SW 1271 (cell line): ENCODE results near the gene SLC25A47.
"Not testable (repeated sequence)": the region's sequence is repeated elsewhere in the genome, so short reads cannot be mapped to it uniquely, and the experiment has no call there.

ENCODE experiments used
- DNase-seq, 2 experiments: peaks; one replicate each; lab custom pipeline; 2025; lab: John Stamatoyannopoulos, UW

Gene SLC25A47

GRCh38 chr14:100305324-100306100 lies 17.6 kb upstream of the SLC25A47 start:
- DNase-seq, result no peak

- DNase-seq, result peak; percentile 79 to 85
These were observed 16.8 kb upstream of the SLC25A47 start, which contains the start of gene SLC25A29 for GRCh38 chr14:100306101-100306997. Gene SLC25A29, minus strand, starts transcription at chr14:100306444. Its CDS starts 212 bp downstream, at chr14:100306232.

DNA sequence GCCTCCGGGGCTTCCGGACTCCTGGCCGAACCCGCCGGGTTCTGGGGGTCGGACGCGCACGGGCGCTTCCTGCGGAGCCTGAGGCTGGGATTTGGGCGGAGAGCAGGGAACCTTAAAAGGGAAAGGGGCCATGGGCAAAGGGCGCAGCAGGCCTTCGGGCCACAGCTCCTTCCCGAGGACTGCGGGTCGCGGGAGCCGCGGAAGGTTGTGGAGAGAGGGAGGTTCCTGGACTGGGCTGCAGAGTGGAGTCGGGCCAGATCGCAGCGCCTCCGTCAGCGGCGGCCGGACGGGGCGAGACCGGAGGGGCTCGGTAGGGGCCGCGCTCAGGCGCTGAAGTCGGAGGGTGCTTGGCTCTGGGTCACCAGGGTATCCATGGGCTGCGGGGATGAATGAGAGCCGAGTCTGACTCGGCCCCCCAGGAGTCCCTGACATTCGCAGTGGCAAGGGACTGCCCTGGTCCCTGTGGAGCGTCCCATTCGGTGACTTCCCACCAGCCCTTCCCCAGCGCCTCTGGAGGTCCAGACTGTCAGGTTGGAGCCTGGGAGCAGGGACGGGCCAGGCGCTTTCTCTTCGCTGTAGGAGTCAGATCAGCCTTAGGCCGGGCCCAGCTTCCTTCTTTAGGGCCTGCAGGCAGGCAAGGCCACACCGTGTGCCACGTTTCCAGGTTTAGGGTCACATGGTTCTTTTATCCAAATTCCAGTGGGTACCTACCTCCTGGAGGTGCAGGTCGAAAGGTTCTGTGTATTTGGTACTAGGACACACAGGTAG lies 16.0 kb upstream of the SLC25A47 start:
- no peak for DNase-seq

- DNase-seq, result no peak
These were observed 15.2 kb upstream of the SLC25A47 start for GRCh38 chr14:100307766-100308426.

DNA sequence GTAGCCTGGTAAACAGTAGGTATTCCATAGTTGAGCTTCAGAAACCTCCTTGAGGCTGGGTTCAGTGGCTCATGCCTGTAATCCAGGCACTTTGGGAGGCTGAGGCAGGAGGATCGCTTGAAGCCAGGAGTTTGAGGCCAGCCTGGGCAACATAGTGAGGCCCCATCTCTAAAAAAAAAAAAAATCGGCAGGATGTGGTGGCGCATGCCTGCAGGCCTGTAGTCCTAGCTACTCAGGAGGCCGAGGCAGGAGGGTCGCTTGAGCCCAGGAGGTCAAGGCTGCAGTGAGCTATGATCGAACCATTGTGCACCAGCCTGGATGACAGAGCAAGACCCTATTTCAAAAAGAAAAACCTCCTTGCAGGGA lies 14.7 kb upstream of the SLC25A47 start:
- not testable (repeated sequence) for DNase-seq

GRCh38 chr14:100309028-100309737 lies 14.0 kb upstream of the SLC25A47 start:
- DNase-seq, result no peak

DNA sequence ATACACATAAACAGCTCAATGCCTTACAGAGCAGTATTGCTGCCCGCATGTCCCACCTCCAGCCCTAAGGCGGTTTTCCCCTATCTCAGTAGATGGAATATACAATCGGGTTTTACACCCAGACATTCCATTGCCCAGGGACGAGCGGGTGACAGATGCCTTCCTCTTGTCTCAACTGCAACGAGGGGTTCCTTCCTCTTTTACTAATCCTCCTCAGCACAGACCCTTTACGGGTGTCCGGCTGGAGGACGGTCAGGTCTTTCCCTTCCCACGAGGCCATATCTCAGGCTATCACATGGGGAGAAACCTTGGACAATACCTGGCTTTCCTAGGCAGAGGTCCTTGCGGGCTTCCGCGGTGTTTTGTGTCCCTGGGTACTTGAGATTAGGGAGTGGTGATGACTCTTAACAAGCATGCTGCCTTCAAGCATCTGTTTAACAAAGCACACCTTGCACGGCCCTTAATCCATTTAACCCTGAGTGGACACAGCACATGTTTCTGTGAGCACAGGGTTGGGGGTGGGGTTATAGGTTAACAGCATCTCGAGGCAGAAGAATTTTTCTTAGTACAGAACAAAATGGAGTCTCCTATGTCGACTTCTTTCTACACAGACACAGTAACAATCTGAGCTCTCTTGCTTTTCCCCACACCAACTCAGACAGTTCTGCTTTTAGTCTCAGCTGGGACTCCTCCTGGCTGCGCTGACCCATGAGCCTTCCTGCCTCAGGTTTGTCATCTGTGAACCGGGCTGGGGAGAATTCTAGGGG lies 10.8 kb upstream of the SLC25A47 start:
- DNase-seq, result not testable (repeated sequence)

DNA sequence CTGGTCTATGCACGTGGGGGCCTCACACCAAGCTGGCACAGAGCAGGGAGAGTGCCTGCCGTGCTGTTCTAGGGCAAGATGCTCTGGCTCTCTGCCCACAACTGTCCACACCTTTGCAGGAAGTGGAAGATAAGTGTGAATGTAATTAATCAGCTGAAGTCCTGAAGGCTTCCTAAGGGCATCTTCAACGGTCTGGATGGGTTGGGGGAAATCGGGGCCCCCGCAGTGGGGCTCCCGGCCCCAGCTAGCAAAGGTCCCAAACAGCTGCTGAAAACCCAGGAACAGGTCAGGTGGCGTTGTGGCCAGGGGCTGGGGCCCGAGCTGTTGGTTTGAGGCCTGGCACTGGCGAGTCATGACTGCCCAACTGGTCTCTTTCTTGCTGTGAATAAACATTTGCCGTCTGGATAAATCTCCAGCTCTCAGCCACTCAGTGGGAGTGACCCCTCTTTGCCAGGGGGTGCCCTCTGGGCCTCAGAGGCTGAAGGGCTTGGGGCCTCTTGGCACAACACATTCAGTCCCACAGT lies 10.2 kb upstream of the SLC25A47 start:
- DNase-seq, result no peak

- no peak for DNase-seq
These were observed 9.5 kb upstream of the SLC25A47 start for GRCh38 chr14:100313464-100314230.

GRCh38 chr14:100314724-100315123 lies 8.4 kb upstream of the SLC25A47 start:
- DNase-seq, result no peak

- DNase-seq, result no peak
These were observed 5.8 kb upstream of the SLC25A47 start for GRCh38 chr14:100317389-100317788.

DNA sequence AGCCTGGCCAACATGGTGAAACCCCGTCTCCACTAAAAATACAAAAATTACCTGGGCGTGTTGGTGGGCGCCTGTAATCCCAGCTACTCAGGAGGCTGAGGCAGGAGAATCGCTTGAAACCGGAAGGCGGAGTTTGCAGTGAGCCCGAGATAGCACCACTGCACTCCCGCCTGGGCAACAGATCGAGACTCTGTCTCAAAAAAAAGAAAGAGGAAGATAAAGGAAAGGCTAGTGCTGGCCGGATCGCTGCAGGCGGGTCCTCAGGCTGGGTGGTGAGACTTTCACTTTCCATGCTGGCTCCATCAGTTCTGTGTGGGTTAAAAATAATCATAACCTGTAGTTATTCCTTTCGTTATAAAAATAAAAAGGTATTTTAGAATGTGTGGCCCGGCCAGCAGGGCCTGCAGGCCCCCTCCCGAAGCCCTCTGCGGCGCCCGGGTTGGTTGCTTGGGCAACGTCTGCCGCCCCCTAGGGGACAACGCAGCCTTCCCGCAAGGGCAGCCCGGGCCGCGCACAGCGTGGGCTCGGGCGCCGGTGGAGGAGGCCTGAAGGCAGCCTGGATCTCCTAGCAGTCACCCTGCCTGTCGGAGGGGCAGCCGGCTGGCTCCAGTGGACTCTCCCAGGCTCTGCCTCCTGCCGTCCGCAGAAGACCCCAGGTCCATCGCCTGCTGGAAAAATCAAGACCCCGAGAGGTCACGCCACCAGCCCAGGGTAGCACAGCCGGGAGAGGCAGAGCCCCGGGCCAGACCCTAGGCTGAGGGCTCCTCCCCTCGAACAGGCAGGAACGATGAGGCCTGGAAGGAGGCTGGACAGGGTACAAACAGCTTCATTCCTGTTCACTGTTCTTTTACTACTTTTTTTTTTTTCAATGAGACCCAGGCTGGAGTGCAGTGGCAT lies 5.0 kb upstream of the SLC25A47 start:
- DNase-seq, result no peak

DNA sequence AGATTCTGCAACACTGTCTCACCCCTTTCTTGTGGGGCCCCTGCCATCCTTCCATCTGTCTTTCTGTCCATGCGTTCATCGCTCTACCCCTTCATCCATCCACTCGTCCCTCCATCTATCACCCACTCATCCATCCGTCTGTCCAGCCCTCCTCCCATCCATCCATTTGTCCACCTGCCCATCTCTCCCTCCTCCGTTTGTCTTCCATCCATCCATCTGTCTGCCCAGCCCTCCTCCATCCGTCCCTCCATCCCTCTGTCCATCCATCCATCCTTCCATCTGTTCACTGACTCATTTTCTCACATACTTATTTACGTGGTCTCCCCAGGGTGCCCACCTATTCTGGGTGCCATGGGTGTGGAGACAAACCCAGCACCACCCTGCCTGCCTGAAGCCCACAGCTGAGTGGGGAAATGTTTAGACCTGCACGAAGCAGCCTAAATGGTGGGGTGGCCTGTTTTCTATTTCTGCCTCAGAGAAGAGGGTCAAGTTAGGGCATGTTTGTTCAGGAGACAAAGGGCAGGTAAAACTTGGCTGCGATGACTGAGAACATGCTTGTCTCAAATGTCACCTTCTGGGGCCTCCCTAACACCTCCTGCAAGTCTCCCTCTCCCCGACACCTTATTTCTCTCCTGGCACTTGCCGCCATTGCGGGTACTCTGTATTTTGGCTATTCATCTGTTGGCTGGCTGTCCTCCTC lies 2.8 kb upstream of the SLC25A47 start:
- DNase-seq, result no peak

DNA sequence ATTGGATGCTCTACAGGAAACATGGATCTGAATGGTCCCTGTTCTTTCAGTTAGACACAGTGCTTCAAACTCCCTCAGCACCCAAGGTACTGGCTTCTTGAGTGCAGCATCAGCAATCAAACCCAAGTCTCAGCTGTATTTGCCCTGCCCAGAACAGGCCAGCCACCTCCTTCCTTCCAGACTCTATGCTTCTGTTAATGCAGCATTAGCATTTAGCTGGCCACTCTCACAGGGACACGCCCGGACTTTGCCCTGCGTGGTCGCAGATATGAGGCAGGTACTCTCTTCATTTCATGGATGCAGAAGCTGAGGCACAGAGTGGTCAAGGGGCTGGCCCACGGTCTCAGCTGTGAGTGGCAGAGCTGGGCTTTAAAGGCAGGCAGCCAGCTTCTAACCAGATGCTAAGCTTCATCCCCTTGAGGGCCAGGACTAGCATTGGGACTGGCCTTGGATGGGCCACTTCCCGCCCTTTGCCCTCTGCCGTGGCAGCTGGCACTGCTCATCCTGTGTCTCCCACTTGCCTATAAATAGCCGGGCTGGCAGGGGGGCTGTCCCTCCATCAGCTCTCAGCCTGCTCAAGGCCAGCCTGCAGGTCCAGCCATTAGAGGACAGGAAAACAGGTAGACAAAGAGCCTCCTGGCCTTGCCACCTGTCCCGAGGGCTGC lies 1.5 kb upstream of the SLC25A47 start:
- DNase-seq, result no peak

DNA sequence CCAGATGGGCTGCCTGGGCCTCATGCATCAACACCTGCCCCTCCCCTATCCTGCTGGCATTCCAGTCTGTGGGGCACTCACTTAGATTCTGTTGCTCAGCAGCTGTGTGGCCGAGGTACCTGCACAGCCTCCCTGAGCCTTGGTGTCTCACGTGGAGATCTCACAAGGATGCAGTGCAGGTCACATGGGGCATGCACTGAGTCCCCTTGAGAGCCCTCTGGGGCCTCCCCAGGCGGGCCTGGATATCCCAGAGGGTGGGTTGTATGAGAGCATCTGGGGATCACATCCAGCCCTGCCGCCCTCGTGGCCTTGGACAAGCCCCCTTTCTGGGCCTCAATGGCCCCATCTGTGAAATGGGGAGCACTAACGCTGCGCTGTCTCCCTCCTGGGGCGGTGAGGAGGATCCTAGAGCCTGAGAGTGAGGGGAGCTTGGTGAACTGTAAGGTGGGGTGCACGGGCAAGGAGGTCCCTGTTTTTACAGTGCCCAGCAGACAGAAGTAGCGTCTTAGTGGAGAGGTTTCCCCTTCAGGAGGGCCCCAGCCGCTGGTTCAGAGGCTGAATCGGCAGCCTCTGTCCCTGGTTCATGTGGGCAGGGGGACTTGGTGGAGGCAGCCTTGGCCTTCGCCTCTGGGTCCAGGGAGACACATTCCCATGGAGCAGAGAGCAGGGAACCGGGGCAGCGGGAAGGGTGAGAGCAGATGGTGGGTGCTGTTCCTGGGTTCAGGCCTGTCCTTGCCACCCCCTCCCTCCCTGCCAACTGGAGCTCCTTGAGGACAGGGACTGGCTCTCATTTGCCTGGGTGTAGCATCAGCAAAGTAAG lies 791 bp upstream of the SLC25A47 start:
- DNase-seq, result no peak

DNA sequence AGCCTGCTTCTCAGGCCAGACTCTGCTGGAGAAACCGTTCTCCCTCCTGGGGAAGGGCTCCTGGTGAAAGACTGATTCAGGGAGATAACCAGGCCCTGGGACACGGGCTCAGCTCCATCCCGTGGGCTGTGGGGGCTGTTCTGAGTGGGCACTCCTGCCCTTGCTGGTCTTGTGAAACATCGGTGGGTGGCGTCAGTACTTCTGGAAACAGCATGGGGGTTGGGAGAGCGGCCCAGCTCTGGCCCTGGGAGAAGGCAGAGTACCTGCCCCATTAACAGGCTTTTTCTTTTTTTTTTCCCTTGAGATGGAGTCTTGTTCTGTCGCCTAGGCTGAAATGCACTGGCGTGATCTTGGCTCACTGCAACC lies 786 bp downstream of the SLC25A47 start:
- DNase-seq, result no peak
